A549 (cell line): ENCODE data around the gene GTPBP6. TPM values are rescaled to one million over a fixed set of nuclear protein-coding genes. Genes with fewer than 3 reads are reported as not detected.
"Not testable (repeated sequence)": the region's sequence is repeated elsewhere in the genome, so short reads cannot be mapped to it uniquely, and the experiment has no call there.

Source experiments
- ATAC-seq, 2 experiments: fragments of 200-7000 bp in 1 of 2; fragments of >200 bp in 1 of 2; cut with Nextera tagmentation in 1 of 2; cut with Tn5 transposase in 1 of 2; 3 replicates each; pipeline versions ENCODE4 v1.8.0 to v1.9.1; 2018 to 2020; ENCODE audit warnings: mild to moderate bottlenecking in 1 of 2, moderate library complexity in 1 of 2
- CTCF ChIA-PET: fragments of 300-600 bp; sonication (Branson Sonifier 250); formaldehyde crosslinking; extraction: SDS; loops from one replicate; lab custom pipeline; 2021; ENCODE audit warnings: antibody characterized with exemption, inconsistent platforms; lab: Yijun Ruan, JAX
- POLR2A ChIA-PET: fragments of 350-600 bp; formaldehyde crosslinking; extraction: SDS; loops from one replicate; lab custom pipeline; 2021; ENCODE audit warnings: antibody characterized with exemption, inconsistent platforms; lab: Yijun Ruan, JAX
- DNase-seq, 2 experiments: peaks; one replicate each; pipeline versions ENCODE4 v3.0.0 to v3.0.0-alpha.2; 2011 to 2016; ENCODE audit warnings: low read depth in 1 of 2, low spot score in 1 of 2
- FAIRE-seq: peaks from 2 replicates; lab custom pipeline; 2011; peaks lifted over from hg19 to GRCh38; lab: Jason Lieb, UNC
- H3K27ac ChIP-seq, 2 experiments: fragments of >200 bp; sonication (Bioruptor Twin); formaldehyde crosslinking; 3 replicates each; pipeline ENCODE4 v1.5.1; 2016 to 2017
- H3K4me1 ChIP-seq: fragments of >200 bp; sonication (Bioruptor Twin); formaldehyde crosslinking; 3 replicates; pipeline ENCODE4 v1.6.1; 2016
- H3K4me2 ChIP-seq: fragments of >200 bp; sonication (Bioruptor Twin); formaldehyde crosslinking; 3 replicates; pipeline ENCODE4 v1.6.1; 2016
- H3K4me3 ChIP-seq: fragments of >200 bp; sonication (Bioruptor Twin); formaldehyde crosslinking; 3 replicates; pipeline ENCODE4 v1.5.1; 2016
- H3K9me3 ChIP-seq: fragments of >200 bp; sonication (Bioruptor Twin); formaldehyde crosslinking; 3 replicates; pipeline ENCODE4 v1.6.1; 2016
- CHD2 ChIP-seq: fragments of 150-350 bp; IDR thresholded peaks from 2 replicates; pipeline ENCODE4 v1.6.1; 2014; ENCODE audit warnings: low read length; ENCODE audit not compliant: partially characterized antibody
- CTCF ChIP-seq: fragments of >200 bp; sonication (Bioruptor Twin); formaldehyde crosslinking; IDR thresholded peaks from 3 replicates; pipeline ENCODE4 v1.5.1; 2016
- HMGXB4 ChIP-seq: fragments of 250-450 bp; sonication (Bioruptor Pico); IDR thresholded peaks from 2 replicates; pipeline ENCODE4 v1.5.0; 2021; ENCODE audit warnings: mild to moderate bottlenecking, moderate library complexity, borderline replicate concordance
- HOXB5 ChIP-seq: fragments of 250-450 bp; sonication (Bioruptor Pico); IDR thresholded peaks from 2 replicates; pipeline ENCODE4 v1.5.0; 2020; ENCODE audit warnings: mild to moderate bottlenecking, moderate library complexity
- MAFK ChIP-seq: fragments of 450-650 bp; IDR thresholded peaks from 2 replicates; pipeline ENCODE4 v1.6.1; 2014; ENCODE audit not compliant: partially characterized antibody
- MAZ ChIP-seq: fragments of 150-350 bp; IDR thresholded peaks from 2 replicates; pipeline ENCODE4 v1.6.1; 2014; ENCODE audit warnings: antibody characterized with exemption, low read depth, low read length, borderline replicate concordance
- POLR2A ChIP-seq: IDR thresholded peaks from 2 replicates; pipeline ENCODE4 v1.6.1; 2012; ENCODE audit warnings: mild to moderate bottlenecking, low read length
- RAD21 ChIP-seq, 2 experiments: fragments of >200 bp in 1 of 2; sonication (Bioruptor Twin) in 1 of 2; formaldehyde crosslinking in 1 of 2; IDR thresholded peaks in 1 of 2; conservative IDR thresholded peaks in 1 of 2; 2 replicates in 1 of 2; 3 replicates in 1 of 2; pipeline ENCODE4 v1.6.1; 2012 to 2018; ENCODE audit warnings: inconsistent platforms in 1 of 2
- RFX5 ChIP-seq: fragments of 450-650 bp; IDR thresholded peaks from 2 replicates; pipeline ENCODE4 v1.7.1; 2014; ENCODE audit warnings: antibody characterized with exemption, mild to moderate bottlenecking, moderate library complexity
- SMC3 ChIP-seq: fragments of >200 bp; sonication (Bioruptor Twin); formaldehyde crosslinking; IDR thresholded peaks from 3 replicates; pipeline ENCODE4 v1.6.1; 2018; ENCODE audit warnings: inconsistent platforms
- TFCP2L1 ChIP-seq: fragments of 250-450 bp; sonication (Bioruptor Pico); IDR thresholded peaks from 2 replicates; pipeline ENCODE4 v1.5.0; 2021; ENCODE audit warnings: mild to moderate bottlenecking
- TP53 ChIP-seq: fragments of 250-450 bp; sonication (Bioruptor Pico); IDR thresholded peaks from 2 replicates; pipeline ENCODE4 v1.5.0; 2021; ENCODE audit warnings: mild to moderate bottlenecking, moderate library complexity
- WGBS: methylation state at CpG from one replicate; pipeline ENCODE4 v1.1.6; 2017; ENCODE audit errors: missing lambda C conversion rate; 5-methylcytosine and 5-hydroxymethylcytosine counted together
- polyA plus RNA-seq, 4 experiments: library from polyadenylated mRNA; depleted of rRNA in 3 of 4; stranded (reverse); fragments of >200 nt; fragmentation: RNase III in 1 of 4; extraction: RNeasy Plus Mini Kit Qiagen cat#74134 plus additional on column Dnase treatment in 1 of 4; gene quantifications; 2 replicates in 3 of 4; 3 replicates in 1 of 4; pipeline ENCODE4 v1.2.3, GENCODE V29; 2011 to 2017
- TF ChIP-seq, protein P1 (sequence below): IDR thresholded peaks from 2 replicates; pipeline ENCODE4 v1.6.1; 2012

GTPBP6 gene
- polyA plus RNA-seq, 2 of the 4 experiments (the other 2 are of a cell fraction): 26.0 to 41.2 TPM

- CTCF ChIA-PET, H3K4me3 ChIP-seq, FAIRE-seq, H3K9me3 ChIP-seq, POLR2A ChIA-PET: not testable (repeated sequence)
- Histone ChIP-seq H3K27ac (peak overlapping the region in 1 of 2 experiments; percentile 11; a peak in 1 of 6 replicates), H3K4me1 (peaks cover 28% of the 10 kb centered on the region; the same call in 2 of the 3 replicates)
- ATAC-seq: peak in 1 of 2 experiments; percentile 5; a peak in 1 of 6 replicates
- WGBS: 43% methylated on average over 14 of the region's 14 CpGs
- TF ChIP-seq RAD21 (conservative IDR thresholded peaks at IDR 0.05 in 1 of 2, IDR thresholded peaks at IDR 0.05 in 1 of 2): peak in 1 of 2 experiments; percentile 27; a peak in 1 of 5 replicates
- TF ChIP-seq, all 56 proteins: peak for 1; not testable (repeated sequence) for 55
- peak overlapping the region; percentile 63 for H3K4me2 ChIP-seq
- peak in 1 of 2 experiments; percentile 55 for DNase-seq
Measured at GRCh38 chrX:324664-325063, 6.1 kb upstream of the GTPBP6 start.

GRCh38 chrX:323721-324628, 5.4 kb upstream of the GTPBP6 start:
- WGBS: 7% methylated on average over 30 of the region's 38 CpGs
- peak; percentile 80 for FAIRE-seq
- POLR2A ChIA-PET: no interaction called here
- CTCF ChIA-PET: no interaction called here
- peak; percentile 68 to 76 for ATAC-seq
- H3K27ac ChIP-seq: peak overlapping the region in 1 of 2 experiments; percentile 76; a peak in 3 of 6 replicates
- no peaks in the 10 kb centered on the region for H3K9me3 ChIP-seq
- TF ChIP-seq POLR2A: no peak
- TF ChIP-seq CTCF: peak; percentile 39
- TF ChIP-seq HOXB5 (CRISPR knock-in tag): no peak
- no peak for TF ChIP-seq TFCP2L1
- TF ChIP-seq, protein P1, sequence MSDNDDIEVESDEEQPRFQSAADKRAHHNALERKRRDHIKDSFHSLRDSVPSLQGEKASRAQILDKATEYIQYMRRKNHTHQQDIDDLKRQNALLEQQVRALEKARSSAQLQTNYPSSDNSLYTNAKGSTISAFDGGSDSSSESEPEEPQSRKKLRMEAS: peak; percentile 6; the same call in 1 of the 2 replicates
- no peak for TF ChIP-seq CHD2
- no peak for TF ChIP-seq TP53
- TF ChIP-seq MAFK: no peak
- TF ChIP-seq MAZ: no peak
- TF ChIP-seq RAD21 (conservative IDR thresholded peaks at IDR 0.05 in 1 of 2, IDR thresholded peaks at IDR 0.05 in 1 of 2): peak; percentile 57 to 66
- TF ChIP-seq RFX5: no peak
- peak; percentile 40; the same call in 1 of the 3 replicates for TF ChIP-seq SMC3
- peak in 1 of 2 experiments; percentile 93 for DNase-seq
- 0 out of 3 replicates have a peak overlapping the region, but pooled peaks have one; percentile 21 for H3K4me3 ChIP-seq
- peaks cover 28% of the 10 kb centered on the region; the same call in 2 of the 3 replicates for H3K4me1 ChIP-seq
- H3K4me2 ChIP-seq: peak overlapping the region; percentile 63

- ATAC-seq (no peak), DNase-seq (no peak), FAIRE-seq (no peak)
- 47% methylated on average over 20 of the region's 24 CpGs for WGBS
- peak overlapping the region; percentile 98 to 99 for H3K27ac ChIP-seq
- CTCF ChIA-PET: no interaction called here
- TF ChIP-seq HMGXB4 (CRISPR knock-in tag): no peak
- TF ChIP-seq, protein P1: peak; percentile 25; the same call in 1 of the 2 replicates
- peak overlapping the region; percentile 98 for H3K4me2 ChIP-seq
- no peaks in the 10 kb centered on the region for H3K9me3 ChIP-seq
- peak overlapping the region; percentile 100 for H3K4me3 ChIP-seq
- peaks cover 35% of the 10 kb centered on the region; the same call in 2 of the 3 replicates for H3K4me1 ChIP-seq
- POLR2A ChIA-PET: no interaction called here
Measured at GRCh38 chrX:320126-320783, 1.7 kb upstream of the GTPBP6 start.
